ENCODE measurements around the gene SMIM32. TPM values are rescaled to one million over a fixed set of nuclear protein-coding genes. Genes with fewer than 3 reads are reported as not detected.

The SMIM32 gene
- total RNA-seq, 4 donors from 2014 or later: 0.27 TPM; not detected in 3

GRCh38 chr5:136228136-136228757, 35.3 kb upstream of the SMIM32 start:
- Histone ChIP-seq H3K4me3 (no peak overlapping the region), H3K36me3 (no peaks in the 10 kb centered on the region), H3K4me1 (no peaks in the 10 kb centered on the region), H3K9me3 (no peaks in the 10 kb centered on the region), H3K27ac (no peak overlapping the region), H3K27me3 (peaks cover 0 to 4% (median 0%) of the 10 kb centered on the region in 3 donors)
- no peak for DNase-seq
- no peak for ATAC-seq
- intact Hi-C loops (cut with DNase I; ENCODE audit: low total_unique reads): no loop called here
- TF ChIP-seq POLR2A (IDR thresholded peaks at IDR 0.05) (no peak), CTCF (IDR thresholded peaks at IDR 0.05 in 4 of 5, conservative IDR thresholded peaks at IDR 0.05 in 1 of 5) (no peak)
- in situ Hi-C loops (cut with MboI; ENCODE audit: low sequenced_read_pairs in 4 of 4): no loop called here

- H3K4me3 ChIP-seq: no peak overlapping the region
- H3K27me3 ChIP-seq: peaks cover 0 to 4% (median 0%) of the 10 kb centered on the region in 3 donors
- no peak overlapping the region for H3K27ac ChIP-seq
- no peaks in the 10 kb centered on the region for H3K9me3 ChIP-seq
- intact Hi-C loops (cut with DNase I; ENCODE audit: low total_unique reads): no loop called here
- no peaks in the 10 kb centered on the region for H3K4me1 ChIP-seq
- in situ Hi-C loops (cut with MboI; ENCODE audit: low sequenced_read_pairs in 4 of 4): no loop called here
- TF ChIP-seq POLR2A (IDR thresholded peaks at IDR 0.05) (no peak), CTCF (IDR thresholded peaks at IDR 0.05 in 4 of 5, conservative IDR thresholded peaks at IDR 0.05 in 1 of 5) (no peak)
- no peaks in the 10 kb centered on the region for H3K36me3 ChIP-seq
- DNase-seq (no peak), ATAC-seq (no peak)
Measured at GRCh38 chr5:136226401-136226800, 33.4 kb upstream of the SMIM32 start.

- ATAC-seq: no peak
- intact Hi-C loops (cut with DNase I; ENCODE audit: low total_unique reads): no loop called here
Measured at GRCh38 chr5:136225796-136226195, 32.8 kb upstream of the SMIM32 start.

GRCh38 chr5:136222580-136223235, 29.7 kb upstream of the SMIM32 start:
- Histone ChIP-seq H3K9me3 (no peaks in the 10 kb centered on the region), H3K27me3 (no peaks in the 10 kb centered on the region), H3K36me3 (no peaks in the 10 kb centered on the region), H3K4me3 (no peak overlapping the region), H3K4me1 (no peaks in the 10 kb centered on the region), H3K27ac (no peak overlapping the region)
- TF ChIP-seq POLR2A (IDR thresholded peaks at IDR 0.05) (no peak), CTCF (IDR thresholded peaks at IDR 0.05 in 4 of 5, conservative IDR thresholded peaks at IDR 0.05 in 1 of 5) (no peak)
- in situ Hi-C loops (cut with MboI; ENCODE audit: low sequenced_read_pairs in 4 of 4): no loop called here
- intact Hi-C loops (cut with DNase I; ENCODE audit: low total_unique reads): no loop called here
- ATAC-seq (no peak), DNase-seq (no peak)

More at GRCh38 chr5:136225796-136226195, 32.8 kb upstream of the SMIM32 start:
- Histone ChIP-seq H3K36me3 (no peaks in the 10 kb centered on the region), H3K4me3 (no peak overlapping the region), H3K4me1 (no peaks in the 10 kb centered on the region), H3K9me3 (no peaks in the 10 kb centered on the region), H3K27ac (no peak overlapping the region), H3K27me3 (peaks cover 0 to 4% (median 0%) of the 10 kb centered on the region in 3 donors)
- TF ChIP-seq CTCF (IDR thresholded peaks at IDR 0.05 in 4 of 5, conservative IDR thresholded peaks at IDR 0.05 in 1 of 5): no peak
- in situ Hi-C loops (cut with MboI; ENCODE audit: low sequenced_read_pairs in 4 of 4): no loop called here
- DNase-seq: no peak
